GM19099 (cell line): ENCODE measurements around the gene SIRPA.

ENCODE experiments used
- POLR2A ChIP-seq: IDR thresholded peaks from 3 replicates; pipeline ENCODE4 v1.6.1; 2011; ENCODE audit warnings: low read depth; ENCODE audit not compliant: insufficient read length; ENCODE audit errors: extremely low read depth

Gene SIRPA

DNA sequence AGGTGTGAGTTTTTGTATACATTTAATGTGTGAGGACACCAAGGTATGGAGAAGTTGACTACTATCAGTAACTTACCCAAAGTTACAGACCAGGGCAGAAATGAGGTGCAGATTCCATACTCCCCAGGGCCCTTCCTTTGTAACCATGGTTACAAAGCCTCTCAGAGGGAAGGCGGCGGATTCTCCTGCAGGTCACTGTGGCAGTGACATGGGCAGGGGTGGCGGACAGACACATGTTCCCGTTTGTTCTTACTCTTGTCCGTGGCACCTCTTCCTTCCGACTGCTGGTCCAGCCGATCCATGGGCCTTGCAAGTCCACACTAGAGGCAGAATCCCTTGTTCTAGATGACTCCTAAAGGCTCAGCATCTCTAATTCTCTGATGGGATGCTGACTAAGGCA lies 55.6 kb downstream of the SIRPA start:
- no peak for TF ChIP-seq POLR2A

DNA sequence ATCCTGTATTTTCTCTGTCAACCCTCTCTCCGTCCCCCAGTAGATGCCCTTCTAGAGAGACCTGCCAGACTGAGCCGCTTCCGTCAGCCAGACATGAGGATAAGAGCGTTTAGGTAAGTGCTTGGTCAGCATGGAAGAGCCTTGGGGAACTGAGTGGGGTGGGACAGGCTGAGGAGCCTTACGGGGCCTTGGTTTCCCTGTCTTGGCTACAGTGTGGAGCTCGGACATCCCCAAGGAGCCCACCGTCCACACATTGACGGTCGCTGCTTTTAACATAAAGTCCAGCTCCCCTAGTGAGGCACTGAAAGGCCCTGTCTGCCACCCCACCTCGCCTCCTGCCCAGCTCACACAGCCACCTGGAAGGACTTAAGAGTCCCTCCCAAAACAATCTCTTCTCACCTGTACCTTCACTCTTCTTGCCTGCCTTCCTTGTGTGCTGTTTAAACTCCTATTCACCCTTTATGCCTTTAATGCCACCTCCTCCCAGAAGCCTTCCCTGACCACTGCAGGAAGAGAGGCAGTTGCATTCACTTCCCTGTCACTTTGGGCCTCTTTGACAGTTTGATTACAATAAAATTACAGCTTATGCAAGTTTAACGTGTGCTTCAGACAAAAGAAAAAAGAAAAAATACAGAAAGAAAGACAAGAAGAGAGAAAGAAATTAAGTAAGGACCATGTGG lies 56.4 kb downstream of the SIRPA start:
- no peak for TF ChIP-seq POLR2A

DNA sequence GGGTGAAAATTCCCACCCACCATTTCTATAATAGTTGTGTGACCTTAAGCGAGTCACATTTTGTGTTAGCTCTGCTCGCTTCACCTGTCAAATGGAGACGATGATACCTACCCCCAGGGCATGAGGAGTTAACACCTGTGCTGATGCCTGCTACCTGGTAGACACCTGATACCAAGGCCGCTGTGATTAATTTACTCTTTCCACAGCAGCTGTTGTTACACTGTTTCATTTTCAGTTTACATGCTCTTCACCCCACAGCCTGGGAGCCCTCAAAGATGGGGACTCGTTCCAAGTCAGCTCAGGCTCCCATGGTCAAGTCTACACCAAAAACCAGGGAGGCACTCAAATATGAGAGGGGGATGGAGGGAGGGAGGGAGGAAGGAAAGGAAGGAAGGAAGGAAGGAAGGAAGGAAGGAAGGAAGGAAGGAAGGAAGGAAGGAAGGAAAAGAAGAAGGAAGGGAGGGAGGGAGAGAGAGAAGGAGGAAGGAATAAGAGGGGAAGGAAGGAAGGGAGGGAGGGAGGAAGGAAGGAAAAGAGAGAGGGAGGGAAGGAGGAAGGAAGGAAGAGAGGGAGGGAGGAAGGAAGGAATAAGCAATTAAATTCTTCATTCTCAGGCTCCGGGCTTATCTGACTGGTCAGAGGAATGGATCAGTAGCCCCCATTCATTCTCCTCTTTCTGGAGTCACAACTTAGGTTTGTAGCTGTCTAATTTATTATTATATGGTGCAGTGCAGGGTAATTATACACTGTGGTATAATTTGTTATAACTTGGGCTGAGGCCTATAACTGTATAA lies 57.7 kb downstream of the SIRPA start:
- no peak for TF ChIP-seq POLR2A

DNA sequence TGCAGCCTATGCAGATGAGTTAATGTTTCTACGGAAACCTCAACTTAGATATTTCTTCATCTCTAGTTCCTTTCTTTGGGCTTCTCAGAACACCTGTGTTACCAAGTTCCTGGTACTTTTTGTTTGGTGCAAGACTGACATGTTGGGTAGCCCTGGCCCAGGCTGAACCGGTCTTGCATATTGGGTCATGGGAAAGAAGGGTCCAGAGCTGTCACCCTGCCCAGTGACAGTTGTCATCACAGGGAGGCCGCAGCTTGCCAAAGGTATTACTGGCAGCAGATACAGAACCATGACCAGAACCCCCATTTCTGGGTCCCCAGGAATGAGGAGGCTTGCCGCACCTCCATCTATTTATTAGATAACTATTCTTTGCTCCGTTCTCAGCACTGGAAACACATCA lies 58.4 kb downstream of the SIRPA start:
- no peak for TF ChIP-seq POLR2A

DNA sequence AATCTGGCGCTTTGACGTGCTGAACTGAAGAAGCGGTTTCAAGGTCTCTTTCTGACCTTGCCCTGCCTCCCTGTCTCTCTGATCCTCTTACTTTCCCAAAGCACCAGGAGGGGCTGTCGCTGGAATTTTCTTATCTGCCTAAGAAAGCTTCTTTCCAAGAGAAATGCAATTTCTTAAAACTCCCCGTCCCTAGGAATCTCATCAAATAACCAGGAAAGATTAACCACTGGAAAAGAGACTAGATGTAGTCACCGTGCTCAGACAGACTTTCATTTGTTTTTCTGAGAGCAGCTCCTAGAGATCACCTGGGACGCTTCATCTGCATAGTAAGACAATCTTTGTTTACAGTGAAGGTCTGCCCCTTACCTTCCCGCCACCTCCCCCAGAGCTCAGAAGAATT lies 60.0 kb downstream of the SIRPA start:
- TF ChIP-seq POLR2A = no peak

DNA sequence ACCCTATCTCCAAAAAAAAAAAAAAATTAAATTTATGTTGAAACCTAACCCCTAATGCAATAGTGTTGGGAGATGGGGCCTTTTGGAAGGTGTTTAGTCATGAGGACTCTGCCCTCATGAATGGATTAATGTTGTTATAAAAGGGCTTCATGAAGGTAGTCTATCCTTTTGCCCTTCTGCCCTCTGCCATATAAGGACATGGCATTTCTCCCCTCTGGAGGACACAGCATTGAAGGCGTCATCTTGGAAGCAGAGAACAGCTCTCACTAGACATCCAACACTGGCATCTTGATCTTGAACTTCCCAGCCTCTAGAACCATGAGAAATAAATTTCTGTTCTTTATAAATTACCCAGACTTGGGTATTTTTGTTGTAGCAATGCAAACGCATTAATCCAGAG lies 63.2 kb downstream of the SIRPA start:
- TF ChIP-seq POLR2A = no peak

DNA sequence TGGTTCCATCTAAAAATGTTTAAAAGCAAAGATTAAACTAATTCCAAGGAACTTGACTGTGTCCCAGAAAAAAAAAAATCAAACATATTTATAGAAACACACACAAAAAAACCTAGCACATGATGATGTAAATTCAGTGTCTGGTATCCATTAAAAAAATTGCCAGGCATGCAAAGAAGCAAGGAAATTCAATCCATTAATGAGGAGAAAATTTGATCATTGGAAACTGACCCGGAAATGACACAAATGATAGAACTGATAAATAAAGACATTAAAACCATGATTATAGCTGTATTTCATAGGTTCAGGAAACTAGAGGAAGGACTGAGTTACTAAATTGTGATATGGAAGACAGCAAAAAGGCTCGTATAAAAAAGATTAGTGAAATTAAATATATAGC lies 63.9 kb downstream of the SIRPA start:
- TF ChIP-seq POLR2A = no peak

DNA sequence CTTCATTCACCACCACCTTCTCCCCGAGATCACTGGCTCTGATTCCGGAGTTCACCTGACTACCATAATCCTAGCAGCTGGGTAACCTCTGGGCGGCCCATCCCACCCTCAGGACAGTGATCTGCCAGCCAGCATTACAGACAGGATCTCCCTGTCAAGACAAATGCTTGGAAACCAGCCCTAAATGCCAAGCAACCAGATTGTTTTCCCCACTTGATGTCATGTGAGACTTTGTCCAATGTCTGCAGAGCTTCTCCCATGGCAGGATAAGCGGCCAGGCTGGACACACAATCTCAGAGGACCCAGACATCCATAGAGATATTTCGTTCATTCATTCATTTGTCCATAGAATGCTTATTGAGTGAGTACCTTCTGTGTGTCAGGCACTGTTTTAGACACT lies 66.2 kb downstream of the SIRPA start:
- TF ChIP-seq POLR2A = no peak

DNA sequence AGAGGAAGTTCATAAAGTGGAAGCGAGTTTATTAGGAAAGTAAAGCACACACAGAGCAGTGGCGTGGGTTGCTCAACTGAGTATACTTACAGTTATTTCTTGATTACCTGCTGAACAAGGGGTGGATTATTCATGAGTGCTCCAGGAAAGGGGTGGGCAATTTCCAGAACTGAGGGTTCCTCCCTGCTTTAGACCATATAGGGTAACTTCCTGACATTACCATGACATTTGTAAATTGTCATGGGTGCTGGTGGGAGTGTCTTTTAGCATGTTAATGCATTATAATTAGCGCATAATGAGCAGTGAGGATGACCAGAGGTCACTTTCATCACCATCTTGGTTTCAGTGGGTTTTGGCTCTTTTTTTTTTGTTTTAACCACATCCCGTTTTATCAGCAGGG lies 68.9 kb downstream of the SIRPA start:
- TF ChIP-seq POLR2A = no peak

DNA sequence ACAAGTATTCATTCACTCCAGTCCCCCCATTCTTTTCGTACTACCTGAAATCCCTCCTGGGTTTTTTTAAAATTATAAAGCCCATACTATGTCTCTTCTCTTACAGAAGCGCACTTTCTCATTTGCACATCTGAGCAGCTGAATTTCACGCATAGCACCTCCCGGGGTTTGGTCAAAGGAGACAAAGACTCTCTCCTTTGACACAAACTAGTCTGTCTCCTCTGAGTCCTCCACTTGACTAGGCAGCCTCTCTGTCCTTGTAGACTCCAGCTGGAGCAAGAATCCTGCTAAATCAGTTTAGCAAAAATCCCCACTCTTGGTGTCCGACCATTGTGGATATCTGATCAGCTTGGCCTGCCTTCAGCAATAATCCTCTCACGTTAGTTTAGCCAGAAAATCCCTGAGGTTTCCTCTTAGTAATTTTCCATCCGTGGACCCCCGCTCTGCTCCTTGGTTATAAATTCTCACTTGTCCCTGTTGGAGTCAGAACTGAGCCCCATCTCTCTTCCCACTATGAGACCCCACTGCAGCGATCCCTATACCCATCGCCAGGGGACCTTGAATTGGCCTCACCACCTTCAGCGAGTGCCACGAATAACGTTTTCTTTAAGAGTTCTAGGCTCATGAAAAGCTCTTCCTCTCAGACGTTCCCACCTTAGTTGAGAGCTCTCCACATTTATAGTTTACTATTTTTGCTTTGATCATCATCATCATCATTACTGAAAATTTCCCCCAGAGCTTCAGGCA lies 69.6 kb downstream of the SIRPA start:
- no peak for TF ChIP-seq POLR2A

DNA sequence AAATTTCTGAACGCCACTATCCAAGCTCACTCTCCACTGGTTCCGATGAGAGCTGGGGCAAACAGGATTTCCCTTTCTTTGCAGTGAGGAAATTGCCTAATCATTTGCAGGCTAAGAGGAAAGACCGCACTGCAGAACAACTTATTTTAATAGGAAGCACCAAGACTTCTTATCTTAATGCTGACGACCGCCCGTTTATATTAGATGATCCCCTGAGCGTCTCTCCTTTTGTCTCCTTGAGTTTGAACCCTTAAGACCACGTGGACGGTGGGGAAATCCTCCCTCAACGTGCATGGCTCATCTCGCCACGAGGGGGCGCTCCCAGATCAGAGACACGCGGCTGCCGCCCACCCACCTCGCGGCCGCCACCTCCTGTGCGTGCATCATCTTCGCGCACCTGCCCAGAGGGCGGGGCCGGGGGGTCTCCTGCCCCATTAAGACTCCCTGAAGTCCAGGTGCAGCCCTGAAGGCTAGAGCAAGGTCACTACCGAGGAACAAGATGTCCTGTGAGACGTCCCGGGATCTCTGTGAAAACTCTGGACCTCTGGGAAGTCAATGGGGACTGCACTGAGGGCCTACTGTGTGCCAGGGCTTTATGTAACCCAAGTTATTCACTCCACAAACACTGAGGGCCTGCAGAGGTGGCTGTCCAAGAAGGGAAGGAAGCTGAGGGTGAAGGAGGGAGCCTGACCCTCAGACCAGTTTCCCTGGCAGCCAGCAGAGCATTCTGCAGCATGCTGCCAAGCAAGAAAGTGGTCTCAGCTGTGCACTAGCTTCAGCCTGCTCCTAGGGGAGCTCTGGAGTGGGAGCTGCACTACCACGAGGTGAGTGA lies 70.5 kb downstream of the SIRPA start:
- TF ChIP-seq POLR2A = no peak

DNA sequence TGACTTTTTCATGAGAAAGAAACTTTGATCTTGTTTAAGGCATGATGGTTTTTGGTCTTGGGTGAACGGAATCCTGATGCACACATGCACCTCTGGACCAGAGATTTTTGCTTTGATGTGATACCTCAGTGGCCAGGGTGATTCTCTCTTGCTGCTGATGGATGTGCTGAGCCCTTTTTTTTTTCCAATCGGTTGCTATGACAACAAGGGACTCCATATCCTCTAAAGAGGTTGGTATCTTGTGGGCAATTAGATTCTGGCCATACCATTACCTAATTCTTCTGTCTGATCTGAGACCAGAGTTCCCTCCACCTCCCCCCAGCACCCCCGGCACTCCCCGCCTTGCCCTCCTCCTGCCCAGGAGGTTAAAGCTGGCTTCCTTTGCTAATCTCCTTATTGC lies 73.8 kb downstream of the SIRPA start:
- TF ChIP-seq POLR2A = no peak

DNA sequence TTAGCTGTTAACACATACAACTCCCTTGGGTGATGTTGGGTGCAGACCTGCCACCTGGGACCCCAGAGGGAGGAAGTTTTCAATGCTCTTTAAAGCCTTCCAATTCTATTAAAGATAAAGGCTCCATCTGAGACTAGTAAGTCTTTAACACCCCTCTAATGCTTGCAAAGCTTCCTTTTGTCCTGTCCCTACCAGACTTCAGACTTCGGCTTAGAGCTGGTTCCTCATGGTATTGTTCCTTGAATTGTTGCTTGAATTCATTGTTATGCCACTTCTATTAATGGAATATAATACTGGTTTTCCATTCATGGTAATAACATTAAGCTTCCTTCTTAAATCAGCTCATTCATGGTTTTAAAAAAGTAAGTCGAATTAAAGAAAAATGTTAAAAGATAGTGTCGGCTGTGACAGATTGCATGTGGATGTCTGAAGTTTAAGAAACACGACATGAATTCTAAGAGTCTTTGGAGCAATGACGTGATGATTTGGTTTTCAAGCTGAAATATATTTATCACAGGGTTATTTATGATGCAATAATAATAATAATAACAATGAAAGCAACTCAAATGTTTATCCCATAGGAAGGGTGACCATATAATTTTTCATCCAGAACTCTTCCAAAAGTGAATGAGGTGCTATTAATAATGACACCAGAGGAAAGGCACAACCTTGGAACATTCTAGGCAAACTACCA lies 76.8 kb downstream of the SIRPA start:
- no peak for TF ChIP-seq POLR2A
